ENCODE results near the gene ASAP3.

ASAP3 gene

GRCh38 chr1:23403735-23404486 is 80.1 kb downstream of the ASAP3 start:
- peak overlapping the region; percentile 74 for H3K27ac ChIP-seq (ENCODE audit: low read depth, low read length)
- peak overlapping the region; percentile 24 for H3K4me3 ChIP-seq (ENCODE audit: low read depth, low read length)
- peak overlapping the region; percentile 53 for H2AFZ ChIP-seq (ENCODE audit: low read length, unreplicated experiment)
- H3K79me2 ChIP-seq (ENCODE audit: control insufficient read depth, insufficient read depth, low read length, unreplicated experiment), result no peaks in the 10 kb centered on the region
- H3K36me3 ChIP-seq (ENCODE audit: insufficient read depth, low read length), result no peaks in the 10 kb centered on the region
- H3K27me3 ChIP-seq (ENCODE audit: insufficient read depth, low read length), result no peaks in the 10 kb centered on the region
- H3K4me1 ChIP-seq (ENCODE audit: control insufficient read depth, insufficient read depth, low read length, unreplicated experiment), result peaks cover 29% of the 10 kb centered on the region

GRCh38 chr1:23403355-23403734 is 80.6 kb downstream of the ASAP3 start:
- H3K27me3 ChIP-seq (ENCODE audit: insufficient read depth, low read length), result no peaks in the 10 kb centered on the region
- peak overlapping the region; percentile 74 for H3K27ac ChIP-seq (ENCODE audit: low read depth, low read length)
- H3K4me1 ChIP-seq (ENCODE audit: control insufficient read depth, insufficient read depth, low read length, unreplicated experiment), result peaks cover 29% of the 10 kb centered on the region
- peak overlapping the region; percentile 6; the same call in 1 of the 2 replicates for H3K4me3 ChIP-seq (ENCODE audit: low read depth, low read length)
- no peak overlapping the region for H2AFZ ChIP-seq (ENCODE audit: low read length, unreplicated experiment)
- H3K79me2 ChIP-seq (ENCODE audit: control insufficient read depth, insufficient read depth, low read length, unreplicated experiment), result no peaks in the 10 kb centered on the region
- H3K36me3 ChIP-seq (ENCODE audit: insufficient read depth, low read length), result no peaks in the 10 kb centered on the region

GRCh38 chr1:23403038-23403336 is 81.0 kb downstream of the ASAP3 start:
- no peaks in the 10 kb centered on the region for H3K36me3 ChIP-seq (ENCODE audit: insufficient read depth, low read length)
- H3K27ac ChIP-seq (ENCODE audit: low read depth, low read length), result peak overlapping the region; percentile 74
- no peak overlapping the region for H2AFZ ChIP-seq (ENCODE audit: low read length, unreplicated experiment)

GRCh38 chr1:23402286-23403037 is 81.5 kb downstream of the ASAP3 start:
- H3K27ac ChIP-seq (ENCODE audit: low read depth, low read length), result peak overlapping the region; percentile 74
- no peak overlapping the region for H2AFZ ChIP-seq (ENCODE audit: low read length, unreplicated experiment)

More at GRCh38 chr1:23403038-23403336, 81.0 kb downstream of the ASAP3 start:
- Histone ChIP-seq H3K4me3 (ENCODE audit: low read depth, low read length) (peak overlapping the region; percentile 6; the same call in 1 of the 2 replicates), H3K27me3 (ENCODE audit: insufficient read depth, low read length) (no peaks in the 10 kb centered on the region), H3K4me1 (ENCODE audit: control insufficient read depth, insufficient read depth, low read length, unreplicated experiment) (peaks cover 29% of the 10 kb centered on the region), H3K79me2 (ENCODE audit: control insufficient read depth, insufficient read depth, low read length, unreplicated experiment) (no peaks in the 10 kb centered on the region)

GRCh38 chr1:23401313-23401712 is 82.7 kb downstream of the ASAP3 start:
- no peak overlapping the region for H3K27ac ChIP-seq (ENCODE audit: low read depth, low read length)
- H3K4me3 ChIP-seq (ENCODE audit: low read depth, low read length), result no peak overlapping the region
- peaks cover 29% of the 10 kb centered on the region for H3K4me1 ChIP-seq (ENCODE audit: control insufficient read depth, insufficient read depth, low read length, unreplicated experiment)
- H2AFZ ChIP-seq (ENCODE audit: low read length, unreplicated experiment), result no peak overlapping the region
- no peaks in the 10 kb centered on the region for H3K27me3 ChIP-seq (ENCODE audit: insufficient read depth, low read length)
- no peaks in the 10 kb centered on the region for H3K36me3 ChIP-seq (ENCODE audit: insufficient read depth, low read length)
- H3K79me2 ChIP-seq (ENCODE audit: control insufficient read depth, insufficient read depth, low read length, unreplicated experiment), result no peaks in the 10 kb centered on the region

More at GRCh38 chr1:23402286-23403037, 81.5 kb downstream of the ASAP3 start:
- Histone ChIP-seq H3K4me1 (ENCODE audit: control insufficient read depth, insufficient read depth, low read length, unreplicated experiment) (peaks cover 29% of the 10 kb centered on the region), H3K27me3 (ENCODE audit: insufficient read depth, low read length) (no peaks in the 10 kb centered on the region), H3K36me3 (ENCODE audit: insufficient read depth, low read length) (no peaks in the 10 kb centered on the region), H3K4me3 (ENCODE audit: low read depth, low read length) (no peak overlapping the region), H3K79me2 (ENCODE audit: control insufficient read depth, insufficient read depth, low read length, unreplicated experiment) (no peaks in the 10 kb centered on the region)

GRCh38 chr1:23400324-23401114 is 83.5 kb downstream of the ASAP3 start:
- Histone ChIP-seq H3K27me3 (ENCODE audit: insufficient read depth, low read length) (no peaks in the 10 kb centered on the region), H3K4me3 (ENCODE audit: low read depth, low read length) (no peak overlapping the region), H3K4me1 (ENCODE audit: control insufficient read depth, insufficient read depth, low read length, unreplicated experiment) (peaks cover 29% of the 10 kb centered on the region)

GRCh38 chr1:23399229-23399628 is 84.8 kb downstream of the ASAP3 start:
- Histone ChIP-seq H3K27ac (ENCODE audit: low read depth, low read length) (no peak overlapping the region), H3K27me3 (ENCODE audit: insufficient read depth, low read length) (no peaks in the 10 kb centered on the region), H3K36me3 (ENCODE audit: insufficient read depth, low read length) (no peaks in the 10 kb centered on the region), H3K79me2 (ENCODE audit: control insufficient read depth, insufficient read depth, low read length, unreplicated experiment) (no peaks in the 10 kb centered on the region), H3K4me3 (ENCODE audit: low read depth, low read length) (no peak overlapping the region), H2AFZ (ENCODE audit: low read length, unreplicated experiment) (no peak overlapping the region), H3K4me1 (ENCODE audit: control insufficient read depth, insufficient read depth, low read length, unreplicated experiment) (peaks cover 37% of the 10 kb centered on the region)

More at GRCh38 chr1:23400324-23401114, 83.5 kb downstream of the ASAP3 start:
- Histone ChIP-seq H3K27ac (ENCODE audit: low read depth, low read length) (peak overlapping the region; percentile 24; the same call in 1 of the 2 replicates), H3K79me2 (ENCODE audit: control insufficient read depth, insufficient read depth, low read length, unreplicated experiment) (no peaks in the 10 kb centered on the region), H2AFZ (ENCODE audit: low read length, unreplicated experiment) (no peak overlapping the region), H3K36me3 (ENCODE audit: insufficient read depth, low read length) (no peaks in the 10 kb centered on the region)

- Histone ChIP-seq H3K27ac (ENCODE audit: low read depth, low read length) (no peak overlapping the region), H3K4me3 (ENCODE audit: low read depth, low read length) (no peak overlapping the region), H3K79me2 (ENCODE audit: control insufficient read depth, insufficient read depth, low read length, unreplicated experiment) (no peaks in the 10 kb centered on the region), H2AFZ (ENCODE audit: low read length, unreplicated experiment) (no peak overlapping the region), H3K4me1 (ENCODE audit: control insufficient read depth, insufficient read depth, low read length, unreplicated experiment) (peaks cover 40% of the 10 kb centered on the region), H3K27me3 (ENCODE audit: insufficient read depth, low read length) (no peaks in the 10 kb centered on the region), H3K36me3 (ENCODE audit: insufficient read depth, low read length) (no peaks in the 10 kb centered on the region)
Measured at GRCh38 chr1:23397908-23398307, 86.1 kb downstream of the ASAP3 start.

- H3K36me3 ChIP-seq (ENCODE audit: insufficient read depth, low read length), result no peaks in the 10 kb centered on the region
- peaks cover 33% of the 10 kb centered on the region for H3K4me1 ChIP-seq (ENCODE audit: control insufficient read depth, insufficient read depth, low read length, unreplicated experiment)
- H3K4me3 ChIP-seq (ENCODE audit: low read depth, low read length), result no peak overlapping the region
- no peak overlapping the region for H2AFZ ChIP-seq (ENCODE audit: low read length, unreplicated experiment)
- no peaks in the 10 kb centered on the region for H3K79me2 ChIP-seq (ENCODE audit: control insufficient read depth, insufficient read depth, low read length, unreplicated experiment)
- H3K27ac ChIP-seq (ENCODE audit: low read depth, low read length), result no peak overlapping the region
- H3K27me3 ChIP-seq (ENCODE audit: insufficient read depth, low read length), result no peaks in the 10 kb centered on the region
Measured at GRCh38 chr1:23396380-23396779, 87.6 kb downstream of the ASAP3 start.

- Histone ChIP-seq H3K36me3 (ENCODE audit: insufficient read depth, low read length) (no peaks in the 10 kb centered on the region), H3K4me3 (ENCODE audit: low read depth, low read length) (no peak overlapping the region), H3K27ac (ENCODE audit: low read depth, low read length) (no peak overlapping the region), H3K27me3 (ENCODE audit: insufficient read depth, low read length) (no peaks in the 10 kb centered on the region), H3K4me1 (ENCODE audit: control insufficient read depth, insufficient read depth, low read length, unreplicated experiment) (peaks cover 31% of the 10 kb centered on the region), H2AFZ (ENCODE audit: low read length, unreplicated experiment) (no peak overlapping the region), H3K79me2 (ENCODE audit: control insufficient read depth, insufficient read depth, low read length, unreplicated experiment) (no peaks in the 10 kb centered on the region)
Measured at GRCh38 chr1:23395849-23396248, 88.1 kb downstream of the ASAP3 start.

All from ACC112 (cell line).